Astrocyte (in vitro differentiated cells and primary cell): Measurements from ENCODE around the gene SUPT3H. TPM values are rescaled to one million over a fixed set of nuclear protein-coding genes. Genes with fewer than 3 reads are reported as not detected.

Source experiments
- DNase-seq: peaks from one replicate; pipeline ENCODE4 v3.0.0-alpha.2; 2010; ENCODE audit warnings: low read depth
- FAIRE-seq: peaks from 2 replicates; lab custom pipeline; 2011; peaks lifted over from hg19 to GRCh38; lab: Jason Lieb, UNC
- H2AFZ ChIP-seq: 2 replicates; pipeline ENCODE4 v1.6.0; 2012; ENCODE audit warnings: low read depth, low read length, inconsistent platforms
- H3K27ac ChIP-seq: 2 replicates; pipeline ENCODE4 v1.5.1; 2011; ENCODE audit warnings: low read depth, low read length, inconsistent platforms
- H3K27me3 ChIP-seq: 2 replicates; pipeline ENCODE4 v1.6.0; 2011; ENCODE audit warnings: low read length, inconsistent platforms; ENCODE audit not compliant: insufficient read depth
- H3K36me3 ChIP-seq: 2 replicates; pipeline ENCODE4 v1.5.1; 2011; ENCODE audit warnings: low read length, inconsistent platforms; ENCODE audit not compliant: insufficient read depth
- H3K4me1 ChIP-seq: 2 replicates; pipeline ENCODE4 v1.5.1; 2011; ENCODE audit warnings: low read length, inconsistent platforms; ENCODE audit not compliant: insufficient read depth
- H3K4me2 ChIP-seq: 2 replicates; pipeline ENCODE4 v1.6.0; 2012; ENCODE audit warnings: low read length, inconsistent platforms
- H3K4me3 ChIP-seq: 2 replicates; pipeline ENCODE4 v1.5.1; 2011; ENCODE audit warnings: low read depth, mild to moderate bottlenecking, low read length, inconsistent platforms; ENCODE audit not compliant: insufficient read depth
- H3K79me2 ChIP-seq: 2 replicates; pipeline ENCODE4 v1.6.0; 2012; ENCODE audit warnings: mild to moderate bottlenecking, low read length, inconsistent platforms; ENCODE audit not compliant: insufficient read depth
- H3K9ac ChIP-seq: 2 replicates; pipeline ENCODE4 v1.6.0; 2012; ENCODE audit warnings: mild to moderate bottlenecking, low read length, inconsistent platforms
- H3K9me3 ChIP-seq: 2 replicates; pipeline ENCODE4 v1.5.1; 2012; ENCODE audit warnings: low read depth, mild to moderate bottlenecking, low read length, inconsistent platforms; ENCODE audit not compliant: insufficient read depth
- H4K20me1 ChIP-seq: 2 replicates; pipeline ENCODE4 v1.6.0; 2012; ENCODE audit warnings: low read length, inconsistent platforms; ENCODE audit not compliant: insufficient read depth
- H3K27ac Mint-ChIP-seq: one replicate; pipeline ENCODE4 v1.8.0; 2021; ENCODE audit warnings: mild to moderate bottlenecking, mixed read lengths; ENCODE audit not compliant: unreplicated experiment
- H3K27me3 Mint-ChIP-seq: one replicate; pipeline ENCODE4 v1.8.0; 2021; ENCODE audit warnings: low read depth, mixed read lengths; ENCODE audit not compliant: unreplicated experiment
- H3K36me3 Mint-ChIP-seq: one replicate; pipeline ENCODE4 v1.8.0; 2021; ENCODE audit warnings: low read depth, mixed read lengths; ENCODE audit not compliant: unreplicated experiment
- H3K4me1 Mint-ChIP-seq: one replicate; pipeline ENCODE4 v1.8.0; 2021; ENCODE audit warnings: low read depth, mixed read lengths; ENCODE audit not compliant: unreplicated experiment
- H3K4me3 Mint-ChIP-seq: one replicate; pipeline ENCODE4 v1.8.0; 2021; ENCODE audit warnings: mild to moderate bottlenecking, moderate library complexity, mixed read lengths; ENCODE audit not compliant: unreplicated experiment
- H3K9me3 Mint-ChIP-seq: one replicate; pipeline ENCODE4 v1.8.0; 2021; ENCODE audit warnings: mild to moderate bottlenecking, mixed read lengths; ENCODE audit not compliant: unreplicated experiment
- EZH2 ChIP-seq: IDR thresholded peaks from 2 replicates; pipeline ENCODE4 v1.6.1; 2012; ENCODE audit warnings: mild to moderate bottlenecking, low read length, inconsistent platforms; ENCODE audit not compliant: insufficient read depth
- total RNA-seq: library from RNA; stranded (reverse); gene quantifications from 2 replicates; pipeline ENCODE4 v1.2.1, GENCODE V29; 2021
- TF ChIP-seq, protein P1 (sequence below): IDR thresholded peaks from 2 replicates; pipeline ENCODE4 v1.5.1; 2011; ENCODE audit warnings: low read depth, mild to moderate bottlenecking, inconsistent platforms, low read length, moderate library complexity; ENCODE audit not compliant: insufficient read depth

Gene SUPT3H
- total RNA-seq, 1 donor from 2014 or later = 12.4 TPM

DNA sequence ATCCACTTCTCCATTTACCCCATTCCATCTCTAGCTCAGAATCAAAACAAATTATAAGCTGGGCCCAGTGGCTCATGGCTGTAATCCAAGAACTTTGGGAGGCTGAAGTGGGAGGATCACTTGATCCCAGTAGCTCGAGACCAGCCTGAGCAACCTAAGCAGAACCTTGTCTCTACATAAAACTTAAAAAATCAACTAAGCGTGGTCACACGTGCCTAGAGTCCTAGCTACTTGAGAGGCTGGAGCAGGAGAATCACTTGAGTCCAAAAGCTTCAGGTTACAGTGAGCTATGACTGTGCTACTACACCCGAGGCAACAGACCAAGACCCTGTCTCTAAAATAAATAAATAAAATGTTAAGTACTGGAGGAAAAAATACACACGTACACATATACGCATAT, 124.3 kb downstream of the SUPT3H start:
- no peaks in the 10 kb centered on the region for H3K79me2 ChIP-seq
- Mint-ChIP-seq H3K4me3 (no peak overlapping the region), H3K27me3 (no peaks in the 10 kb centered on the region), H3K9me3 (no peaks in the 10 kb centered on the region), H3K4me1 (peaks cover 7% of the 10 kb centered on the region), H3K27ac (no peak overlapping the region), H3K36me3 (no peaks in the 10 kb centered on the region)
- no peaks in the 10 kb centered on the region for H3K9me3 ChIP-seq
- no peak overlapping the region for H3K27ac ChIP-seq
- no peak overlapping the region for H3K9ac ChIP-seq
- FAIRE-seq = no peak
- H4K20me1 ChIP-seq = no peaks in the 10 kb centered on the region
- H3K27me3 ChIP-seq = no peaks in the 10 kb centered on the region
- H3K4me1 ChIP-seq = no peaks in the 10 kb centered on the region
- no peak overlapping the region for H3K4me3 ChIP-seq
- H3K36me3 ChIP-seq = no peaks in the 10 kb centered on the region
- no peak overlapping the region for H3K4me2 ChIP-seq
- no peak for TF ChIP-seq EZH2
- TF ChIP-seq, protein P1, sequence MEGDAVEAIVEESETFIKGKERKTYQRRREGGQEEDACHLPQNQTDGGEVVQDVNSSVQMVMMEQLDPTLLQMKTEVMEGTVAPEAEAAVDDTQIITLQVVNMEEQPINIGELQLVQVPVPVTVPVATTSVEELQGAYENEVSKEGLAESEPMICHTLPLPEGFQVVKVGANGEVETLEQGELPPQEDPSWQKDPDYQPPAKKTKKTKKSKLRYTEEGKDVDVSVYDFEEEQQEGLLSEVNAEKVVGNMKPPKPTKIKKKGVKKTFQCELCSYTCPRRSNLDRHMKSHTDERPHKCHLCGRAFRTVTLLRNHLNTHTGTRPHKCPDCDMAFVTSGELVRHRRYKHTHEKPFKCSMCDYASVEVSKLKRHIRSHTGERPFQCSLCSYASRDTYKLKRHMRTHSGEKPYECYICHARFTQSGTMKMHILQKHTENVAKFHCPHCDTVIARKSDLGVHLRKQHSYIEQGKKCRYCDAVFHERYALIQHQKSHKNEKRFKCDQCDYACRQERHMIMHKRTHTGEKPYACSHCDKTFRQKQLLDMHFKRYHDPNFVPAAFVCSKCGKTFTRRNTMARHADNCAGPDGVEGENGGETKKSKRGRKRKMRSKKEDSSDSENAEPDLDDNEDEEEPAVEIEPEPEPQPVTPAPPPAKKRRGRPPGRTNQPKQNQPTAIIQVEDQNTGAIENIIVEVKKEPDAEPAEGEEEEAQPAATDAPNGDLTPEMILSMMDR = no peak
- DNase-seq = no peak
- H2AFZ ChIP-seq = no peak overlapping the region

DNA sequence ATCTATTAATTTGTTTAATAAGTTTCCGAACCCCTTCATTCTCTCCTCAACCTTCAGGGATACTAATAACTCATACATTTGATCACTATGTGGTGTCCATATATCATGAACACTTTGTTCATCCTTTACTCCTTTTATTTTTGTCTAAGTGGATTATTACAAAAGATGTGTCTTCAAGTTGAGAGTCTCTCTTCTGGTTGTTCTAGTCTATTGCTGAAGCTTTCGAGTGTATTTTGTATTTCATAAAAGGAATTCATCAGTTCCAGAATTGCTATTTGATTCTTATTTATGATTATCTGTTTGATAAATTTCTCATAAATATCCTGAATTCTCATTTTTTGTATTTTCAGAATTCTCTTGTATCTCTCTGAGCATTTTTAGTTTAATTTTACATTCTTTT, 146.1 kb downstream of the SUPT3H start:
- H3K4me3 ChIP-seq = no peak overlapping the region
- no peak for TF ChIP-seq EZH2
- TF ChIP-seq, protein P1 = no peak
- no peak overlapping the region for H3K4me3 Mint-ChIP-seq
- H3K27ac ChIP-seq = no peak overlapping the region
- H3K27me3 ChIP-seq = no peaks in the 10 kb centered on the region
- H3K4me1 ChIP-seq = no peaks in the 10 kb centered on the region
- no peak overlapping the region for H3K9ac ChIP-seq
- no peaks in the 10 kb centered on the region for H3K36me3 ChIP-seq
- DNase-seq (no peak), FAIRE-seq (no peak)
- no peaks in the 10 kb centered on the region for H3K9me3 ChIP-seq
- H3K4me2 ChIP-seq = no peak overlapping the region
- H3K79me2 ChIP-seq = no peaks in the 10 kb centered on the region
- no peaks in the 10 kb centered on the region for H4K20me1 ChIP-seq
- no peak overlapping the region for H2AFZ ChIP-seq
- H3K4me1 Mint-ChIP-seq = no peaks in the 10 kb centered on the region
- peaks cover 20% of the 10 kb centered on the region for H3K9me3 Mint-ChIP-seq
- no peaks in the 10 kb centered on the region for H3K27me3 Mint-ChIP-seq
- peaks cover 22% of the 10 kb centered on the region for H3K36me3 Mint-ChIP-seq
- no peak overlapping the region for H3K27ac Mint-ChIP-seq

DNA sequence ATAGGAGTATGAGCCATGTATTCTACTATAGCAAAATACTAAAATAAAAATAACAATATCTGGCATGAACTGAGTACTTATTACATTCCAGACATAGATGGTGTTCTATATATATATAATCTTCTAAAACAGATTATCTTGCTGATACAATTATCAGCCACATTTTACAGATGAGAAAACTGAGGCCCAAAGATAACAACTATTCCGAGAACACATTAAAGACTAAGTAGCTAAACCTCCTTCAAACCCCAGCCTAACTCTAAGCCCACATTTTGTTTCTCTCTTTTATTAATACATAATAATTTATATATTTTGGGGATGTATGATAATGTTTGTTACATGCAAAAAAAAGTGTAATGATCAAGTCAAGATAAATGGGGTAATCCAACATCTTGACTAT, 148.3 kb downstream of the SUPT3H start:
- Histone ChIP-seq H3K27me3 (no peaks in the 10 kb centered on the region), H3K27ac (no peak overlapping the region), H4K20me1 (no peaks in the 10 kb centered on the region), H3K4me1 (no peaks in the 10 kb centered on the region), H3K9me3 (no peaks in the 10 kb centered on the region), H3K36me3 (no peaks in the 10 kb centered on the region), H3K9ac (no peak overlapping the region), H3K4me3 (no peak overlapping the region), H3K4me2 (no peak overlapping the region), H3K79me2 (no peaks in the 10 kb centered on the region), H2AFZ (no peak overlapping the region)
- DNase-seq (no peak), FAIRE-seq (no peak)
- H3K4me3 Mint-ChIP-seq = no peak overlapping the region
- H3K27ac Mint-ChIP-seq = no peak overlapping the region
- H3K27me3 Mint-ChIP-seq = no peaks in the 10 kb centered on the region
- peaks cover 18% of the 10 kb centered on the region for H3K9me3 Mint-ChIP-seq
- H3K4me1 Mint-ChIP-seq = no peaks in the 10 kb centered on the region
- peaks cover 22% of the 10 kb centered on the region for H3K36me3 Mint-ChIP-seq
- TF ChIP-seq, protein P1 = no peak
